Panc1 (cell line): ENCODE data around the gene WDR36. TPM values are rescaled to one million over a fixed set of nuclear protein-coding genes. Genes with fewer than 3 reads are reported as not detected.

Experiments
- ATAC-seq: fragments of 200-7000 bp; cut with Tn5 transposase; 2 replicates; pipeline ENCODE4 v1.9.1; 2020; ENCODE audit warnings: mild to moderate bottlenecking, moderate library complexity
- BruUV-seq: library from RNA; stranded (reverse); fragments of 400-500 nt; replicated peaks from 2 replicates; lab custom pipeline; 2021; lab: Mats Ljungman, UMichigan
- CTCF ChIA-PET: fragments of 300-600 bp; sonication (Branson Sonifier 250); formaldehyde crosslinking; loops from one replicate; lab custom pipeline; 2022; ENCODE audit warnings: antibody characterized with exemption; lab: Charles Lee
- POLR2A ChIA-PET: fragments of 300-600 bp; sonication (Branson Sonifier 250); formaldehyde crosslinking; loops from one replicate; lab custom pipeline; 2022; ENCODE audit warnings: antibody characterized with exemption; lab: Charles Lee
- DNase-seq: peaks from one replicate; pipeline ENCODE4 v3.0.0-alpha.2; 2010; ENCODE audit warnings: low read depth, low spot score
- H3K27ac ChIP-seq: 2 replicates; pipeline ENCODE4 v1.5.1; 2011; ENCODE audit warnings: mild to moderate bottlenecking, low read length, inconsistent platforms
- H3K27me3 ChIP-seq: fragments of 200-500 bp; sonication (Bioruptor generic); 2 replicates; pipeline ENCODE4 v1.6.0; 2014; ENCODE audit warnings: low read length, inconsistent platforms; ENCODE audit not compliant: control insufficient read depth, insufficient read depth
- H3K36me3 ChIP-seq: fragments of 200-500 bp; sonication (Bioruptor generic); 2 replicates; pipeline ENCODE4 v1.5.1; 2014; ENCODE audit warnings: inconsistent platforms, mild to moderate bottlenecking, low read length, moderate library complexity; ENCODE audit not compliant: control insufficient read depth, insufficient read depth
- H3K4me1 ChIP-seq: 2 replicates; pipeline ENCODE4 v1.5.1; 2011; ENCODE audit warnings: inconsistent platforms, mild to moderate bottlenecking, low read length, moderate library complexity; ENCODE audit not compliant: control insufficient read depth, insufficient read depth
- H3K4me3 ChIP-seq, 2 experiments: 2 replicates each; pipeline ENCODE4 v1.5.1; 2011 to 2012; ENCODE audit warnings: low read depth in 2 of 2, low read length in 2 of 2, mild to moderate bottlenecking in 2 of 2, inconsistent platforms in 1 of 2, moderate library complexity in 1 of 2
- H3K9me3 ChIP-seq: fragments of 200-500 bp; sonication (Bioruptor generic); 2 replicates; pipeline ENCODE4 v1.5.1; 2014; ENCODE audit warnings: low read depth, mild to moderate bottlenecking, inconsistent platforms, low read length, moderate library complexity; ENCODE audit not compliant: control insufficient read depth, insufficient read depth
- POLR2AphosphoS5 ChIP-seq: IDR thresholded peaks from 2 replicates; pipeline ENCODE4 v1.6.1; 2012; ENCODE audit warnings: mild to moderate bottlenecking, low read depth, low read length, moderate library complexity
- REST ChIP-seq, 2 experiments: IDR thresholded peaks; 2 replicates each; pipeline ENCODE4 v1.6.1; 2011 to 2012; ENCODE audit warnings: low read depth in 2 of 2, control low read depth in 1 of 2, low read length in 1 of 2, mild to moderate bottlenecking in 1 of 2, moderate library complexity in 1 of 2; ENCODE audit not compliant: insufficient read depth in 1 of 2
- SIN3A ChIP-seq: IDR thresholded peaks from 2 replicates; pipeline ENCODE4 v1.6.1; 2012; ENCODE audit warnings: low read depth, mild to moderate bottlenecking, low read length, moderate library complexity, borderline replicate concordance; ENCODE audit not compliant: insufficient read depth
- TCF7L2 ChIP-seq: IDR thresholded peaks from 2 replicates; pipeline ENCODE4 v1.6.1; 2011; ENCODE audit warnings: mild to moderate bottlenecking, low read depth, low read length, inconsistent platforms
- in situ Hi-C: cut with HindIII; loops from 2 replicates; pipeline ENCODE4 v1.10.0; 2016; ENCODE audit warnings: low sequenced_read_pairs, low pct_unique_long_range_greater_than_20kb
- intact Hi-C: fragments of 100-400 bp; cut with micrococcal nuclease; formaldehyde crosslinking; loops from one replicate; pipeline ENCODE4 v1.10.0; 2022; ENCODE audit not compliant: unreplicated experiment
- total RNA-seq: library from RNA; stranded (reverse); gene quantifications from one replicate; pipeline ENCODE4 v1.2.1, GENCODE V29; 2021; ENCODE audit not compliant: unreplicated experiment
- TF ChIP-seq, protein P1 (sequence below): fragments of 450-650 bp; IDR thresholded peaks from 2 replicates; pipeline ENCODE4 v1.5.1; 2017; ENCODE audit warnings: mild to moderate bottlenecking

Gene WDR36
- total RNA-seq, 1 experiment from 2014 or later = 33.9 TPM

GRCh38 chr5:111075520-111075919 is 16.6 kb upstream of the WDR36 start:
- Histone ChIP-seq H3K27me3 (peaks cover 30% of the 10 kb centered on the region), H3K36me3 (no peaks in the 10 kb centered on the region), H3K4me1 (0 out of 2 replicates have a peak, but pooled peaks cover 5% of the 10 kb centered on the region), H3K27ac (no peak overlapping the region), H3K9me3 (no peaks in the 10 kb centered on the region), H3K4me3 (no peak overlapping the region)
- in situ Hi-C loops (no loop called here), intact Hi-C loops (no loop called here)
- no peak for DNase-seq
- no peak; the same call in 1 of the 2 replicates for ATAC-seq
- ChIA-PET CTCF (no interaction called here), POLR2A (no interaction called here)
- TF ChIP-seq, protein P1, sequence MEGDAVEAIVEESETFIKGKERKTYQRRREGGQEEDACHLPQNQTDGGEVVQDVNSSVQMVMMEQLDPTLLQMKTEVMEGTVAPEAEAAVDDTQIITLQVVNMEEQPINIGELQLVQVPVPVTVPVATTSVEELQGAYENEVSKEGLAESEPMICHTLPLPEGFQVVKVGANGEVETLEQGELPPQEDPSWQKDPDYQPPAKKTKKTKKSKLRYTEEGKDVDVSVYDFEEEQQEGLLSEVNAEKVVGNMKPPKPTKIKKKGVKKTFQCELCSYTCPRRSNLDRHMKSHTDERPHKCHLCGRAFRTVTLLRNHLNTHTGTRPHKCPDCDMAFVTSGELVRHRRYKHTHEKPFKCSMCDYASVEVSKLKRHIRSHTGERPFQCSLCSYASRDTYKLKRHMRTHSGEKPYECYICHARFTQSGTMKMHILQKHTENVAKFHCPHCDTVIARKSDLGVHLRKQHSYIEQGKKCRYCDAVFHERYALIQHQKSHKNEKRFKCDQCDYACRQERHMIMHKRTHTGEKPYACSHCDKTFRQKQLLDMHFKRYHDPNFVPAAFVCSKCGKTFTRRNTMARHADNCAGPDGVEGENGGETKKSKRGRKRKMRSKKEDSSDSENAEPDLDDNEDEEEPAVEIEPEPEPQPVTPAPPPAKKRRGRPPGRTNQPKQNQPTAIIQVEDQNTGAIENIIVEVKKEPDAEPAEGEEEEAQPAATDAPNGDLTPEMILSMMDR = no peak
- TF ChIP-seq SIN3A = no peak
- TF ChIP-seq POLR2AphosphoS5 = no peak
- no peak for TF ChIP-seq TCF7L2
- no peak for TF ChIP-seq REST (IDR thresholded peaks at IDR 0.05; ENCODE audit: insufficient read depth in 1 of 2, low read depth in 2 of 2, low read length in 1 of 2)
- no TSS peak for BruUV-seq

DNA sequence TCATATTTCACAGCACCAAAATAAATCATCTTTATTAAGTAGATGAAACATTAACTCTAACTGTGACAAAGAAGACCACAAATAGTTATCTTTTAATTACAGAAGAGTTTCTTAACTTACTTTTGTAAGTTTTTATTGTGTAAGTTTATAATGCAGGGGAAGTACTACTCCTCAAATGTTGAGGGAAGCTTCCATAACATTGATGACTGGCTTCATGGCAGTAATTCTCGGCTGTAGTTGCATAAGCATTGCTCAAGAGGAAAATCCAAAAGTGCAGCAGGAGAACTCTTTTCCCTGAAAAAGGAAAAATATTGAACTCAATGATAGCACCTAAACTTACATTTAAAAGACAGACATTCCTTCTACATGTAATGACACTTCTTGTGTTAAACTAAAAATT is 16.1 kb upstream of the WDR36 start:
- CTCF ChIA-PET = no interaction called here
- no peak for ATAC-seq
- intact Hi-C loops = no loop called here
- DNase-seq = no peak
- in situ Hi-C loops = no loop called here
- H3K4me3 ChIP-seq = no peak overlapping the region
- no peak overlapping the region for H3K27ac ChIP-seq
- no peaks in the 10 kb centered on the region for H3K9me3 ChIP-seq
- TF ChIP-seq POLR2AphosphoS5 = no peak
- no peak for TF ChIP-seq TCF7L2
- TF ChIP-seq REST (IDR thresholded peaks at IDR 0.05; ENCODE audit: insufficient read depth in 1 of 2, low read depth in 2 of 2, low read length in 1 of 2) = no peak
- TF ChIP-seq, protein P1 = no peak
- TF ChIP-seq SIN3A = no peak
- no peaks in the 10 kb centered on the region for H3K36me3 ChIP-seq
- peaks cover 29% of the 10 kb centered on the region for H3K27me3 ChIP-seq
- POLR2A ChIA-PET = no interaction called here
- 0 out of 2 replicates have a peak, but pooled peaks cover 5% of the 10 kb centered on the region for H3K4me1 ChIP-seq
- no TSS peak for BruUV-seq
